Measurements from ENCODE around the gene SKP1.
A peak's percentile ranks its signal among the peaks of the same experiment; 100 is the strongest.

SKP1 gene

GRCh38 chr5:134101686-134102439, 74.9 kb downstream of the SKP1 start:
- FAIRE-seq (peak; percentile 89), DNase-seq (ENCODE audit: insufficient read length) (peak; percentile 71)
- TF ChIP-seq POLR2AphosphoS5 (IDR thresholded peaks at IDR 0.05; ENCODE audit: low read depth, low read length) (no peak), TAF1 (IDR thresholded peaks at IDR 0.05; ENCODE audit: borderline replicate concordance, low read depth, low read length) (no peak), POLR2A (IDR thresholded peaks at IDR 0.05; ENCODE audit: low read depth, low read length) (no peak)

- TF ChIP-seq POLR2A (IDR thresholded peaks at IDR 0.05; ENCODE audit: low read depth, low read length) (peak; percentile 50), TAF1 (IDR thresholded peaks at IDR 0.05; ENCODE audit: borderline replicate concordance, low read depth, low read length) (0 out of 2 replicates have a peak, but pooled peaks have one; percentile 49), POLR2AphosphoS5 (IDR thresholded peaks at IDR 0.05; ENCODE audit: low read depth, low read length) (no peak; the same call in 1 of the 2 replicates)
- DNase-seq (ENCODE audit: insufficient read length), result peak; percentile 79
- FAIRE-seq, result peak; percentile 97
Observed at GRCh38 chr5:134100283-134101091, 76.3 kb downstream of the SKP1 start.

GRCh38 chr5:134099939-134100282, 76.8 kb downstream of the SKP1 start:
- TF ChIP-seq TAF1 (IDR thresholded peaks at IDR 0.05; ENCODE audit: borderline replicate concordance, low read depth, low read length), result no peak
- TF ChIP-seq POLR2AphosphoS5 (IDR thresholded peaks at IDR 0.05; ENCODE audit: low read depth, low read length), result no peak
- TF ChIP-seq POLR2A (IDR thresholded peaks at IDR 0.05; ENCODE audit: low read depth, low read length), result no peak; the same call in 1 of the 2 replicates
- no peak for FAIRE-seq
- no peak for DNase-seq (ENCODE audit: insufficient read length)

- TF ChIP-seq POLR2AphosphoS5 (IDR thresholded peaks at IDR 0.05; ENCODE audit: low read depth, low read length) (peak; percentile 16; the same call in 1 of the 2 replicates), POLR2A (IDR thresholded peaks at IDR 0.05; ENCODE audit: low read depth, low read length) (no peak)
- DNase-seq (ENCODE audit: insufficient read length) (no peak), FAIRE-seq (peak; percentile 96)
Observed at GRCh38 chr5:134099288-134099872, 77.4 kb downstream of the SKP1 start.
